Measurements from ENCODE around the gene SPATA31D3. TPM values are rescaled to one million over a fixed set of nuclear protein-coding genes. Genes with fewer than 3 reads are reported as not detected.
"Not testable (repeated sequence)": the region's sequence is repeated elsewhere in the genome, so short reads cannot be mapped to it uniquely, and the experiment has no call there.

Gene SPATA31D3
- total RNA-seq, 1 donor from 2014 or later, result not detected

- no peak overlapping the region for H3K27ac Mint-ChIP-seq
- POLR2A ChIA-PET, result no interaction called here
- TF ChIP-seq CTCF (IDR thresholded peaks at IDR 0.05), result no peak
- DNase-seq (no peak), ATAC-seq (ENCODE audit: low read depth) (no peak)
- H3K4me1 Mint-ChIP-seq, result no peaks in the 10 kb centered on the region
- intact Hi-C loops (cut with micrococcal nuclease), result no loop called here
- CTCF ChIA-PET, result no interaction called here
- H3K4me3 Mint-ChIP-seq, result no peak overlapping the region
- no peaks in the 10 kb centered on the region for H3K9me3 Mint-ChIP-seq
- no peaks in the 10 kb centered on the region for H3K36me3 Mint-ChIP-seq (ENCODE audit: low read depth)
- no peaks in the 10 kb centered on the region for H3K27me3 Mint-ChIP-seq
These were observed 40.7 kb upstream of the SPATA31D3 start for GRCh38 chr9:81902626-81903025.

- no peak for DNase-seq
- TF ChIP-seq CTCF (IDR thresholded peaks at IDR 0.05), result no peak
- ChIA-PET POLR2A (no interaction called here), CTCF (no interaction called here)
- intact Hi-C loops (cut with micrococcal nuclease), result no loop called here
- Mint-ChIP-seq H3K4me1 (no peaks in the 10 kb centered on the region), H3K36me3 (ENCODE audit: low read depth) (no peaks in the 10 kb centered on the region), H3K9me3 (no peaks in the 10 kb centered on the region), H3K27ac (no peak overlapping the region), H3K4me3 (no peak overlapping the region), H3K27me3 (no peaks in the 10 kb centered on the region)
- ATAC-seq (ENCODE audit: low read depth), result no peak
These were observed 36.6 kb upstream of the SPATA31D3 start for GRCh38 chr9:81906671-81907070.

- TF ChIP-seq CTCF (IDR thresholded peaks at IDR 0.05), result no peak
- ChIA-PET CTCF (no interaction called here), POLR2A (no interaction called here)
- Mint-ChIP-seq H3K4me1 (no peaks in the 10 kb centered on the region), H3K36me3 (ENCODE audit: low read depth) (no peaks in the 10 kb centered on the region), H3K4me3 (no peak overlapping the region), H3K27ac (no peak overlapping the region), H3K27me3 (peaks cover 2% of the 10 kb centered on the region), H3K9me3 (no peaks in the 10 kb centered on the region)
- no peak for ATAC-seq (ENCODE audit: low read depth)
- DNase-seq, result no peak
- intact Hi-C loops (cut with micrococcal nuclease), result no loop called here
These were observed 31.2 kb upstream of the SPATA31D3 start for GRCh38 chr9:81912135-81912534.

- TF ChIP-seq CTCF (IDR thresholded peaks at IDR 0.05), result no peak
- CTCF ChIA-PET, result no interaction called here
- H3K4me1 Mint-ChIP-seq, result no peaks in the 10 kb centered on the region
- no peaks in the 10 kb centered on the region for H3K36me3 Mint-ChIP-seq (ENCODE audit: low read depth)
- no peak overlapping the region for H3K4me3 Mint-ChIP-seq
- H3K27me3 Mint-ChIP-seq, result peaks cover 4% of the 10 kb centered on the region
- no peaks in the 10 kb centered on the region for H3K9me3 Mint-ChIP-seq
- intact Hi-C loops (cut with micrococcal nuclease), result no loop called here
- POLR2A ChIA-PET, result no interaction called here
- H3K27ac Mint-ChIP-seq, result no peak overlapping the region
- ATAC-seq (ENCODE audit: low read depth) (no peak), DNase-seq (no peak)
These were observed 27.3 kb upstream of the SPATA31D3 start for GRCh38 chr9:81915801-81916505.

GRCh38 chr9:81918507-81918906 is 24.8 kb upstream of the SPATA31D3 start:
- H3K4me1 Mint-ChIP-seq; H3K9me3 Mint-ChIP-seq; H3K4me3 Mint-ChIP-seq; intact Hi-C loops (cut with micrococcal nuclease); H3K27ac Mint-ChIP-seq; CTCF ChIA-PET; POLR2A ChIA-PET; DNase-seq; H3K27me3 Mint-ChIP-seq; ATAC-seq (ENCODE audit: low read depth); H3K36me3 Mint-ChIP-seq (ENCODE audit: low read depth): not testable (repeated sequence)

GRCh38 chr9:81928305-81928704 is 15.0 kb upstream of the SPATA31D3 start, which contains the start of gene SPATA31D4:
SPATA31D4 (plus strand) TSS chr9:81928428; CDS start chr9:81928514, 86 bp downstream.
- ATAC-seq (ENCODE audit: low read depth); CTCF ChIA-PET: not testable (repeated sequence)

GRCh38 chr9:81930147-81930546 is 13.2 kb upstream of the SPATA31D3 start:
- CTCF ChIA-PET; H3K27ac Mint-ChIP-seq; H3K4me1 Mint-ChIP-seq; ATAC-seq (ENCODE audit: low read depth); H3K4me3 Mint-ChIP-seq; H3K9me3 Mint-ChIP-seq; intact Hi-C loops (cut with micrococcal nuclease); H3K27me3 Mint-ChIP-seq; POLR2A ChIA-PET; DNase-seq; H3K36me3 Mint-ChIP-seq (ENCODE audit: low read depth): not testable (repeated sequence)

More at GRCh38 chr9:81928305-81928704, 15.0 kb upstream of the SPATA31D3 start, which contains the start of gene SPATA31D4:
- H3K4me3 Mint-ChIP-seq; POLR2A ChIA-PET; H3K36me3 Mint-ChIP-seq (ENCODE audit: low read depth); H3K4me1 Mint-ChIP-seq; H3K27me3 Mint-ChIP-seq; intact Hi-C loops (cut with micrococcal nuclease); DNase-seq; H3K27ac Mint-ChIP-seq; H3K9me3 Mint-ChIP-seq: not testable (repeated sequence)

- intact Hi-C loops (cut with micrococcal nuclease); POLR2A ChIA-PET; CTCF ChIA-PET; H3K36me3 Mint-ChIP-seq (ENCODE audit: low read depth); ATAC-seq (ENCODE audit: low read depth); H3K27ac Mint-ChIP-seq; DNase-seq; H3K9me3 Mint-ChIP-seq; H3K4me1 Mint-ChIP-seq; H3K27me3 Mint-ChIP-seq; H3K4me3 Mint-ChIP-seq: not testable (repeated sequence)
These were observed 9.8 kb upstream of the SPATA31D3 start for GRCh38 chr9:81933547-81933946.

GRCh38 chr9:81948650-81949049 is 5.3 kb downstream of the SPATA31D3 start:
- H3K4me3 Mint-ChIP-seq, H3K4me1 Mint-ChIP-seq, DNase-seq: not testable (repeated sequence)

More at GRCh38 chr9:81948650-81949049, 5.3 kb downstream of the SPATA31D3 start:
- H3K36me3 Mint-ChIP-seq (ENCODE audit: low read depth); ATAC-seq (ENCODE audit: low read depth); H3K9me3 Mint-ChIP-seq; H3K27ac Mint-ChIP-seq; POLR2A ChIA-PET; CTCF ChIA-PET; intact Hi-C loops (cut with micrococcal nuclease); H3K27me3 Mint-ChIP-seq: not testable (repeated sequence)
